ENCODE measurements around the gene RNF212B. TPM values are rescaled to one million over a fixed set of nuclear protein-coding genes. Genes with fewer than 3 reads are reported as not detected.

Gene RNF212B
- total RNA-seq, 2 experiments from 2014 or later, result not detected

Other genes starting within 250 kb of the RNF212B start
- gene C14orf93, start 227.8 kb upstream of the RNF212B start, total RNA-seq, result 10 to 100 TPM; 11.4 to 11.6 TPM
- 10 to 100 TPM; 49.0 to 54.5 TPM for gene PSMB5, start 203.0 kb upstream of the RNF212B start, total RNA-seq
- gene PSMB11, start 195.7 kb upstream of the RNF212B start, total RNA-seq, result not detected
- gene CDH24, start 180.4 kb upstream of the RNF212B start, total RNA-seq, result 1 to 10 TPM; 2.3 to 2.4 TPM
- 100 to 1,000 TPM; 212 to 214 TPM for gene ACIN1, start 142.8 kb upstream of the RNF212B start, total RNA-seq
- 10 to 100 TPM; 46.6 to 47.4 TPM for gene C14orf119, start 142.4 kb upstream of the RNF212B start, total RNA-seq
- gene CIROP, start 132.9 kb upstream of the RNF212B start, total RNA-seq, result not detected
- gene CEBPE, start 118.7 kb upstream of the RNF212B start, total RNA-seq, result 1 to 10 TPM; 1.8 to 2.1 TPM
- 1 to 10 TPM; 1.8 to 3.1 TPM for gene SLC7A8, start 54.3 kb upstream of the RNF212B start, total RNA-seq
- 10 to 100 TPM; 11.8 to 12.8 TPM for gene HOMEZ, start 48.2 kb downstream of the RNF212B start, total RNA-seq
- gene PPP1R3E, start 64.9 kb downstream of the RNF212B start, total RNA-seq, result 10 to 100 TPM; 50.8 to 51.7 TPM
- 1 to 10 TPM; 3.7 to 5.7 TPM for gene BCL2L2, start 68.9 kb downstream of the RNF212B start, total RNA-seq
- gene PABPN1, start 83.5 kb downstream of the RNF212B start, total RNA-seq, result 100 to 1,000 TPM; 207 to 208 TPM
- gene SLC22A17, start 115.0 kb downstream of the RNF212B start, total RNA-seq, result 1 to 10 TPM; 3.4 to 4.8 TPM
- not detected for gene EFS, start 127.2 kb downstream of the RNF212B start, total RNA-seq
- under 1 TPM in 1 of 2 experiments, not detected in 1; 0.39 TPM for gene IL25, start 134.9 kb downstream of the RNF212B start, total RNA-seq
- not detected for gene CMTM5, start 139.1 kb downstream of the RNF212B start, total RNA-seq
- gene MYH6, start 170.3 kb downstream of the RNF212B start, total RNA-seq, result not detected
- gene MYH7, start 197.7 kb downstream of the RNF212B start, total RNA-seq, result not detected
- gene NGDN, start 231.8 kb downstream of the RNF212B start, total RNA-seq, result 10 to 100 TPM; 48.0 to 50.8 TPM

Measured in activated naive CD8-positive, alpha-beta T cell treated with anti-CD3 and anti-CD28 coated beads, Interleukin-2, amount 10 ng/mL, durations not matched to agents 7 days and 5 days (primary cell).